Bronchial epithelial cell (primary cell): Measurements from ENCODE around the gene SLC66A2. TPM values are rescaled to one million over a fixed set of nuclear protein-coding genes. Genes with fewer than 3 reads are reported as not detected.

Experiments used
- DNase-seq: peaks from one replicate; pipeline ENCODE4 v3.0.0-alpha.2; 2010; ENCODE audit warnings: low read depth
- FAIRE-seq: peaks from 2 replicates; lab custom pipeline; 2011; peaks lifted over from hg19 to GRCh38; lab: Jason Lieb, UNC
- H3K27me3 ChIP-seq: 2 replicates; pipeline ENCODE4 v1.5.1; 2011; ENCODE audit warnings: low read length; ENCODE audit not compliant: control insufficient read depth, insufficient read depth
- H3K36me3 ChIP-seq: 2 replicates; pipeline ENCODE4 v1.5.1; 2011; ENCODE audit warnings: low read length; ENCODE audit not compliant: control insufficient read depth, insufficient read depth
- H3K4me3 ChIP-seq: 2 replicates; pipeline ENCODE4 v1.5.1; 2011; ENCODE audit warnings: mild to moderate bottlenecking, low read depth, low read length, control low read depth
- total RNA-seq: library from RNA; depleted of rRNA; stranded (reverse); fragments of >200 nt; gene quantifications from 2 replicates; pipeline ENCODE4 v1.2.1, GENCODE V29; 2014
- TF ChIP-seq, protein P1 (sequence below): IDR thresholded peaks from 2 replicates; pipeline ENCODE4 v1.5.1; 2011; ENCODE audit warnings: mild to moderate bottlenecking, moderate library complexity, low read length, control low read depth, inconsistent platforms; ENCODE audit not compliant: insufficient read depth, severe bottlenecking

Gene SLC66A2
- total RNA-seq, 1 donor from 2014 or later, result 60.6 TPM

DNA sequence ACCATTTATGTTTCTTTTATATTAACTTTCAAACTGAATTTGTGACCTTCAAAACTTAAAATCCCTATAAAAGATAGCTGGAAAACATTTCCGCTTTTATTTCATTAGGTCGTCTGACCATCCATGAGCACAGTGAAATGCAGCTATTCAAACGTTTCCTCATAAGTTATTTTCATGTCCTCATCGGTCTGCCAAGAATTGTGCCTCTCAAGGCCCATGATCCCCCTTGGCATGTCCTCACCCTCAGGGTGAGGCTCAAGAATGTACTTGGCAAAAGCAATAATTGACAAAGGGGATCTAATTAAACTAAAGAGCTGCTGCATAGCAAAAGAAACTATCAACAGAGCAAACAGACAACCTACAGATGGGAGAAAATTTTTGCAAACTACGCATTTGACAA lies 12.4 kb downstream of the SLC66A2 start:
- TF ChIP-seq, protein P1, sequence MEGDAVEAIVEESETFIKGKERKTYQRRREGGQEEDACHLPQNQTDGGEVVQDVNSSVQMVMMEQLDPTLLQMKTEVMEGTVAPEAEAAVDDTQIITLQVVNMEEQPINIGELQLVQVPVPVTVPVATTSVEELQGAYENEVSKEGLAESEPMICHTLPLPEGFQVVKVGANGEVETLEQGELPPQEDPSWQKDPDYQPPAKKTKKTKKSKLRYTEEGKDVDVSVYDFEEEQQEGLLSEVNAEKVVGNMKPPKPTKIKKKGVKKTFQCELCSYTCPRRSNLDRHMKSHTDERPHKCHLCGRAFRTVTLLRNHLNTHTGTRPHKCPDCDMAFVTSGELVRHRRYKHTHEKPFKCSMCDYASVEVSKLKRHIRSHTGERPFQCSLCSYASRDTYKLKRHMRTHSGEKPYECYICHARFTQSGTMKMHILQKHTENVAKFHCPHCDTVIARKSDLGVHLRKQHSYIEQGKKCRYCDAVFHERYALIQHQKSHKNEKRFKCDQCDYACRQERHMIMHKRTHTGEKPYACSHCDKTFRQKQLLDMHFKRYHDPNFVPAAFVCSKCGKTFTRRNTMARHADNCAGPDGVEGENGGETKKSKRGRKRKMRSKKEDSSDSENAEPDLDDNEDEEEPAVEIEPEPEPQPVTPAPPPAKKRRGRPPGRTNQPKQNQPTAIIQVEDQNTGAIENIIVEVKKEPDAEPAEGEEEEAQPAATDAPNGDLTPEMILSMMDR, result no peak
- DNase-seq (no peak), FAIRE-seq (no peak)
- no peaks in the 10 kb centered on the region for H3K27me3 ChIP-seq
- peaks cover 24% of the 10 kb centered on the region for H3K36me3 ChIP-seq
- no peak overlapping the region for H3K4me3 ChIP-seq

DNA sequence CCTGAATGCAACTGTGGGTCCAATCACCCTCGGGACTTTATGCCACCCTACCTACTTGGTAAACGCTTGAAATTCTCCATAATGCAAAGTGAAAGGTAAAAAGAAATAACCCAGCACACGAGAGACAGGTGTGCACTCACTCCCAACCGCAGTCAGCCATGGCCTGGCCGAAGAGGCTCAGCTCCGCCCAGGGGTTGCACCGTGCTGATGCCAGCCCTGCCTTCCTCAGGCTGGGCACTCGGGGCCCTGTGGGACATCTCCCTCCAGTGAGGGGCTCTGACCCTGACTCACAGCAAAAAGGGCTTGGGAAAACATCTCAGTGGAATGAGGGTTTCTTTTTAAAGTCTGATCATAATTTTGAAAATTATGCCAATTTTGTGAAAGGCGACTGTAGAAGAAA lies 13.3 kb downstream of the SLC66A2 start:
- TF ChIP-seq, protein P1, result no peak
- H3K27me3 ChIP-seq, result no peaks in the 10 kb centered on the region
- DNase-seq (no peak), FAIRE-seq (no peak)
- peaks cover 27% of the 10 kb centered on the region for H3K36me3 ChIP-seq
- H3K4me3 ChIP-seq, result no peak overlapping the region

DNA sequence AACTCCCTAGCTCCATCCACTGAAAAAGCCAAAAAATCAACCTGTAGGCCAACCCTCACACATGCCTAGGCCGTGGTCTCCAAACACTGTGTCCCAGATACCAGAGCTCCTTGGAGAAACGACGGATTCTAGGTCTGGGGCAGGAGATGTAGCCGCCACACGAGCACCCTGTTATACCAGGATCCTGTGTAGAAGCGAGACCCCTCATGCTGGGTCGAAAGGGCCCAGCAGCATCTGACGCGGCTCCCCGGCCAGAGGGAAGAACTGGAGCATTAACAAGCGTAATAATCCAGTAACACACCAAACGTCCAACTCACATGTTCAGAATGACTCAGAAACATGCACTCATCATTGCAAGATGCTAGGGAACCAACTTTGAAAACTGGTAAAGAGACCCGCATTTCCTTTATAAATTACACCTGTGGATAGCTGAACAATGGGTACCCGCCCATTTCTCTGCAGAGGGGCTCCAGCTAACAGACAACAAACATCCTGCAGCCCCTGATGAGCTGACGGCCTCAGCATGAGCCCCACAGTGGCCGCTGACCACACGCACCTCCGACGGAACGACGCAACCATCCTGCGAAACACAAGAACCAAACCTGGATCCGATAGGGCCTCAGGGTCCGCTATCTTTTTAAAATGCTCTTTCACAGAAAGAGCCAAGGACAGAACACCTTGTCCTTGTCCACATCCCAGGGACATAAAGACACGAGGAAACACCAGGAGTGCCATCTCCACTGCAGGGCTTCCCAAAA lies 14.2 kb downstream of the SLC66A2 start:
- peaks cover 24% of the 10 kb centered on the region for H3K36me3 ChIP-seq
- no peak for DNase-seq
- TF ChIP-seq, protein P1, result no peak

DNA sequence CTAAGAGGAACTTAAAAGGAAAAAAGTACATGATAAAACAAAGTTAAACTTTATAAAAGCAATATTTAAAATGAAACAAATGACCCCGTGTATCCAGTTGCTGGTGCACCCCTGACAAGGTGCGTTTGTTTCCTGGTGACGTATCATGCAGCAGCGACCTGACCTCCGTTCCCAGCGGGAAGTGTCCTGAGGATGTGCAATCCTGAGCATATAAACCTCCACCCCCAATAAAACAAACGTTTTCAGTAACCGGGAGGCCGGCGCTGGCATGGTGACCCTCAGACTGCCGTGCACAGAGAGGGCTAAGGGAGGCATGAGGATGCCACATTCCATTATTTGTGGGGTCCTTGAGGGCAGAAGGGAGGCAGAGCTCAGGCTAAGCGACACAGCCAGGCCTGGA lies 14.8 kb downstream of the SLC66A2 start:
- FAIRE-seq, result no peak
- no peak for DNase-seq
- Histone ChIP-seq H3K4me3 (no peak overlapping the region), H3K36me3 (peaks cover 21% of the 10 kb centered on the region), H3K27me3 (no peaks in the 10 kb centered on the region)
- TF ChIP-seq, protein P1, result no peak

More for the DNA sequence above, 14.2 kb downstream of the SLC66A2 start:
- Histone ChIP-seq H3K27me3 (no peaks in the 10 kb centered on the region), H3K4me3 (no peak overlapping the region)
- no peak for FAIRE-seq

DNA sequence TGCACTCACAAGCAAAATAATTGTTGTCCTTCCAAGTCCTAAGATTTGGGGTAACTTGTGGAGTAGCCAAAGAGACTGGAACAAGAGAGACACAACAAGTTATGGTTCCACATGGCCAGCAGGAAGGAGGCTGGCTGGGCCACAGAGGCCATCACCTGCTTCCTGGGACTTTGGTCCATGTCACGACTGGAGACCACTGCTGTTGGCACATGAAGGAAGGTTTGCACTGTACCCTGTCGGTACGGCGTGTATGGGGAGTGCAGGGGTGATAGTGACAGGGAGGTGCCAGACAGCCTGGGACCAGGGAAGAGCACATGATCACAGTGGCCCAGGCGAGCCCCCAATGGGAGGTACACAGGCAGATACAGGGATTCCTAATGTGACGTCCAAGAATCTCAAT lies 15.5 kb downstream of the SLC66A2 start:
- peaks cover 20% of the 10 kb centered on the region for H3K36me3 ChIP-seq
- no peak overlapping the region for H3K4me3 ChIP-seq
- no peaks in the 10 kb centered on the region for H3K27me3 ChIP-seq
- no peak for DNase-seq
- TF ChIP-seq, protein P1, result no peak
- no peak for FAIRE-seq
